K562 (cell line): Measurements from ENCODE around the gene GNAL. TPM values are rescaled to one million over a fixed set of nuclear protein-coding genes. Genes with fewer than 3 reads are reported as not detected.
A peak's percentile ranks its signal among the peaks of the same experiment; 100 is the strongest.

Experiments used
- COPS2 ChIP-seq: fragments of 450-650 bp; conservative IDR thresholded peaks from 2 replicates; pipeline ENCODE4 v1.6.1; 2016; ENCODE audit warnings: mild to moderate bottlenecking, moderate library complexity
- DIDO1 ChIP-seq: fragments of 450-650 bp; IDR thresholded peaks from 2 replicates; pipeline ENCODE4 v1.6.1; 2016; ENCODE audit warnings: low read depth, missing biosample characterization, missing genetic modification characterization
- MEF2A ChIP-seq: IDR thresholded peaks from 2 replicates; pipeline ENCODE4 v1.6.1; 2011; ENCODE audit warnings: low read depth, mild to moderate bottlenecking, low read length, moderate library complexity; ENCODE audit not compliant: control insufficient read depth
- PPARD ChIP-seq: fragments of 250-450 bp; sonication (Bioruptor Pico); IDR thresholded peaks from 2 replicates; pipeline ENCODE4 v1.8.0; 2022; ENCODE audit warnings: inconsistent platforms, mild to moderate bottlenecking, moderate library complexity
- SNIP1 ChIP-seq: fragments of 450-650 bp; IDR thresholded peaks from 2 replicates; pipeline ENCODE4 v1.7.1; 2017; ENCODE audit warnings: low read depth, mild to moderate bottlenecking
- TCFL5 ChIP-seq: fragments of 250-450 bp; sonication (Bioruptor Pico); conservative IDR thresholded peaks from 2 replicates; pipeline ENCODE4 v1.6.1; 2021; ENCODE audit warnings: mild to moderate bottlenecking, moderate library complexity, matching md5 sums
- THRAP3 ChIP-seq: fragments of 450-650 bp; IDR thresholded peaks from 2 replicates; pipeline ENCODE4 v1.6.1; 2016; ENCODE audit warnings: mild to moderate bottlenecking, inconsistent platforms, borderline replicate concordance
- ZBTB17 ChIP-seq: fragments of 450-650 bp; formaldehyde crosslinking; IDR thresholded peaks from 2 replicates; pipeline ENCODE4 v1.4.0; 2020; ENCODE audit warnings: mild to moderate bottlenecking
- ZNF347 ChIP-seq: fragments of 450-650 bp; formaldehyde crosslinking; IDR thresholded peaks from 2 replicates; pipeline ENCODE4 v1.4.0; 2020; ENCODE audit warnings: low read depth, mild to moderate bottlenecking, moderate library complexity
- ZNF551 ChIP-seq: fragments of 250-450 bp; sonication (Bioruptor Pico); IDR thresholded peaks from 2 replicates; pipeline ENCODE4 v1.5.0; 2021; ENCODE audit warnings: mild to moderate bottlenecking, moderate library complexity
- polyA plus RNA-seq, 8 experiments: library from polyadenylated mRNA; depleted of rRNA in 4 of 8; stranded (reverse) in 5 of 8; unstranded in 3 of 8; fragments of >200 nt; fragmentation: Nextera tagmentation in 2 of 8; fragmentation: Illumina TruSeq in 1 of 8; extraction: Ambion mirVana in 2 of 8; extraction: Trizol in 1 of 8; gene quantifications; 2 replicates each; pipeline versions ENCODE4 v1.2.1 to v1.2.3, GENCODE V29; 2011 to 2014; ENCODE audit warnings: inconsistent platforms in 1 of 8, missing spikeins in 1 of 8
- total RNA-seq, 7 experiments: library from RNA; depleted of rRNA in 6 of 7; stranded (reverse); fragments of >200 nt in 6 of 7; fragmentation: Illumina TruSeq in 2 of 7; extraction: Trizol in 2 of 7; gene quantifications; 2 replicates each; pipeline versions ENCODE4 v1.2.1 to v1.2.3, GENCODE V29; 2011 to 2021; ENCODE audit warnings: low replicate concordance in 1 of 7
- TF ChIP-seq, protein P1 (sequence below): fragments of 450-650 bp; IDR thresholded peaks from 2 replicates; pipeline ENCODE4 v1.6.1; 2016; ENCODE audit warnings: mild to moderate bottlenecking, moderate library complexity
- TF ChIP-seq, protein P2 (sequence below): sonication (generic); formaldehyde crosslinking; IDR thresholded peaks from 2 replicates; pipeline ENCODE4 v1.8.1; 2022; ENCODE audit warnings: missing genetic modification reagents
- TF ChIP-seq, protein P3 (sequence below), 2 experiments: fragments of 250-450 bp in 1 of 2; fragments of 450-650 bp in 1 of 2; sonication (Bioruptor Pico) in 1 of 2; IDR thresholded peaks; 2 replicates each; pipeline versions ENCODE4 v1.6.1 to v1.8.0; 2016 to 2021; ENCODE audit warnings: mild to moderate bottlenecking in 2 of 2, moderate library complexity in 2 of 2, missing compliant biosample characterization in 1 of 2, missing genetic modification characterization in 1 of 2

The GNAL gene
- total and polyA plus RNA-seq, 9 of the 15 experiments (the other 6 are each of a cell fraction or from before 2014, with no cell fraction given): under 0.01 to 0.10 (median 0.01) TPM; not detected in 5

DNA sequence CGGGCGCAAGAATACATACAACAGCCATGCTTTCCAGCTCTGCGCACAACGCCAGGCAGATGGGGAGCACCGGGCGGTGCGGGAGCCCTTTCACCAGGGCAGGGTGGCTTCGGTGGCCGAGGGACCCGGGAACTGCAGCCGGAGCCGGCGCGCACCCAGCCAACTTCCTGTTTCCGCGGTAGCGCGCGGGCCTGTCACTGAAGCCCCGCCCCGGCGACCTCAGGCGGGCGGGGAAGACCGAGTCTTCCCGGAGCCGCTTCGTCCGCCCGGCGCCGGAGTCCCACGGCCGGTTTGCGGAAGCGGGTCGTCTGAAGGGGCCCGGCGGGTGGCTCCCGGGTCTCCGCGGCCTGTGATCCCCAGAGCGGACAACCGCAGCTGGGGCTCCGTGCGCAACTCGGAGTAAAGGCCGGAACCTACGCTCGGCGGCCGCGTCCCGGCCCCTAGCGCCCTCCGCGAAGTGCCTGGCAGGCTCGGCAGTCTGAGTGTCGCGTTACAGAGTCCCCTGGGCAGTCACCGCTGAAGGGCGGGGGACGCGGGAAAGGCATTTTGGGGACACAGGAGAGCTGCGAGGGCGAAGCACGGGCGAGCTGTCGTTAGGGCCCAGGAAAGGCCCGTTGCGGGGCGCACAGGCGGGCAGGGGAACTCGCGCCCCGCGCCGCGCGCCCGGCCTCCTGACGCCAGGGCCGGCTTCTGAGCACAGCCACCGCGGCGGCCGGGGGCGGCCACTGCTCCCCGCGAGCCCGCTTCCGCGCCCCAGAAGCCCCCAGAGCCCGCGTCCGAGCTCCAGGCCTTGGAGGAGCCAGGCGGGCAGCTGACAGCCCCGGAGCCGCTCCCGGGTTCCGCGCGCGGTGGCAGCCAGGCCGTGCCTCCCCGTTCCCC, 219.4 kb downstream of the GNAL start, which contains the start of gene MPPE1 (continued):
- TF ChIP-seq, protein P1, sequence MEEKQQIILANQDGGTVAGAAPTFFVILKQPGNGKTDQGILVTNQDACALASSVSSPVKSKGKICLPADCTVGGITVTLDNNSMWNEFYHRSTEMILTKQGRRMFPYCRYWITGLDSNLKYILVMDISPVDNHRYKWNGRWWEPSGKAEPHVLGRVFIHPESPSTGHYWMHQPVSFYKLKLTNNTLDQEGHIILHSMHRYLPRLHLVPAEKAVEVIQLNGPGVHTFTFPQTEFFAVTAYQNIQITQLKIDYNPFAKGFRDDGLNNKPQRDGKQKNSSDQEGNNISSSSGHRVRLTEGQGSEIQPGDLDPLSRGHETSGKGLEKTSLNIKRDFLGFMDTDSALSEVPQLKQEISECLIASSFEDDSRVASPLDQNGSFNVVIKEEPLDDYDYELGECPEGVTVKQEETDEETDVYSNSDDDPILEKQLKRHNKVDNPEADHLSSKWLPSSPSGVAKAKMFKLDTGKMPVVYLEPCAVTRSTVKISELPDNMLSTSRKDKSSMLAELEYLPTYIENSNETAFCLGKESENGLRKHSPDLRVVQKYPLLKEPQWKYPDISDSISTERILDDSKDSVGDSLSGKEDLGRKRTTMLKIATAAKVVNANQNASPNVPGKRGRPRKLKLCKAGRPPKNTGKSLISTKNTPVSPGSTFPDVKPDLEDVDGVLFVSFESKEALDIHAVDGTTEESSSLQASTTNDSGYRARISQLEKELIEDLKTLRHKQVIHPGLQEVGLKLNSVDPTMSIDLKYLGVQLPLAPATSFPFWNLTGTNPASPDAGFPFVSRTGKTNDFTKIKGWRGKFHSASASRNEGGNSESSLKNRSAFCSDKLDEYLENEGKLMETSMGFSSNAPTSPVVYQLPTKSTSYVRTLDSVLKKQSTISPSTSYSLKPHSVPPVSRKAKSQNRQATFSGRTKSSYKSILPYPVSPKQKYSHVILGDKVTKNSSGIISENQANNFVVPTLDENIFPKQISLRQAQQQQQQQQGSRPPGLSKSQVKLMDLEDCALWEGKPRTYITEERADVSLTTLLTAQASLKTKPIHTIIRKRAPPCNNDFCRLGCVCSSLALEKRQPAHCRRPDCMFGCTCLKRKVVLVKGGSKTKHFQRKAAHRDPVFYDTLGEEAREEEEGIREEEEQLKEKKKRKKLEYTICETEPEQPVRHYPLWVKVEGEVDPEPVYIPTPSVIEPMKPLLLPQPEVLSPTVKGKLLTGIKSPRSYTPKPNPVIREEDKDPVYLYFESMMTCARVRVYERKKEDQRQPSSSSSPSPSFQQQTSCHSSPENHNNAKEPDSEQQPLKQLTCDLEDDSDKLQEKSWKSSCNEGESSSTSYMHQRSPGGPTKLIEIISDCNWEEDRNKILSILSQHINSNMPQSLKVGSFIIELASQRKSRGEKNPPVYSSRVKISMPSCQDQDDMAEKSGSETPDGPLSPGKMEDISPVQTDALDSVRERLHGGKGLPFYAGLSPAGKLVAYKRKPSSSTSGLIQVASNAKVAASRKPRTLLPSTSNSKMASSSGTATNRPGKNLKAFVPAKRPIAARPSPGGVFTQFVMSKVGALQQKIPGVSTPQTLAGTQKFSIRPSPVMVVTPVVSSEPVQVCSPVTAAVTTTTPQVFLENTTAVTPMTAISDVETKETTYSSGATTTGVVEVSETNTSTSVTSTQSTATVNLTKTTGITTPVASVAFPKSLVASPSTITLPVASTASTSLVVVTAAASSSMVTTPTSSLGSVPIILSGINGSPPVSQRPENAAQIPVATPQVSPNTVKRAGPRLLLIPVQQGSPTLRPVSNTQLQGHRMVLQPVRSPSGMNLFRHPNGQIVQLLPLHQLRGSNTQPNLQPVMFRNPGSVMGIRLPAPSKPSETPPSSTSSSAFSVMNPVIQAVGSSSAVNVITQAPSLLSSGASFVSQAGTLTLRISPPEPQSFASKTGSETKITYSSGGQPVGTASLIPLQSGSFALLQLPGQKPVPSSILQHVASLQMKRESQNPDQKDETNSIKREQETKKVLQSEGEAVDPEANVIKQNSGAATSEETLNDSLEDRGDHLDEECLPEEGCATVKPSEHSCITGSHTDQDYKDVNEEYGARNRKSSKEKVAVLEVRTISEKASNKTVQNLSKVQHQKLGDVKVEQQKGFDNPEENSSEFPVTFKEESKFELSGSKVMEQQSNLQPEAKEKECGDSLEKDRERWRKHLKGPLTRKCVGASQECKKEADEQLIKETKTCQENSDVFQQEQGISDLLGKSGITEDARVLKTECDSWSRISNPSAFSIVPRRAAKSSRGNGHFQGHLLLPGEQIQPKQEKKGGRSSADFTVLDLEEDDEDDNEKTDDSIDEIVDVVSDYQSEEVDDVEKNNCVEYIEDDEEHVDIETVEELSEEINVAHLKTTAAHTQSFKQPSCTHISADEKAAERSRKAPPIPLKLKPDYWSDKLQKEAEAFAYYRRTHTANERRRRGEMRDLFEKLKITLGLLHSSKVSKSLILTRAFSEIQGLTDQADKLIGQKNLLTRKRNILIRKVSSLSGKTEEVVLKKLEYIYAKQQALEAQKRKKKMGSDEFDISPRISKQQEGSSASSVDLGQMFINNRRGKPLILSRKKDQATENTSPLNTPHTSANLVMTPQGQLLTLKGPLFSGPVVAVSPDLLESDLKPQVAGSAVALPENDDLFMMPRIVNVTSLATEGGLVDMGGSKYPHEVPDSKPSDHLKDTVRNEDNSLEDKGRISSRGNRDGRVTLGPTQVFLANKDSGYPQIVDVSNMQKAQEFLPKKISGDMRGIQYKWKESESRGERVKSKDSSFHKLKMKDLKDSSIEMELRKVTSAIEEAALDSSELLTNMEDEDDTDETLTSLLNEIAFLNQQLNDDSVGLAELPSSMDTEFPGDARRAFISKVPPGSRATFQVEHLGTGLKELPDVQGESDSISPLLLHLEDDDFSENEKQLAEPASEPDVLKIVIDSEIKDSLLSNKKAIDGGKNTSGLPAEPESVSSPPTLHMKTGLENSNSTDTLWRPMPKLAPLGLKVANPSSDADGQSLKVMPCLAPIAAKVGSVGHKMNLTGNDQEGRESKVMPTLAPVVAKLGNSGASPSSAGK: no peak
- TF ChIP-seq, protein P2, sequence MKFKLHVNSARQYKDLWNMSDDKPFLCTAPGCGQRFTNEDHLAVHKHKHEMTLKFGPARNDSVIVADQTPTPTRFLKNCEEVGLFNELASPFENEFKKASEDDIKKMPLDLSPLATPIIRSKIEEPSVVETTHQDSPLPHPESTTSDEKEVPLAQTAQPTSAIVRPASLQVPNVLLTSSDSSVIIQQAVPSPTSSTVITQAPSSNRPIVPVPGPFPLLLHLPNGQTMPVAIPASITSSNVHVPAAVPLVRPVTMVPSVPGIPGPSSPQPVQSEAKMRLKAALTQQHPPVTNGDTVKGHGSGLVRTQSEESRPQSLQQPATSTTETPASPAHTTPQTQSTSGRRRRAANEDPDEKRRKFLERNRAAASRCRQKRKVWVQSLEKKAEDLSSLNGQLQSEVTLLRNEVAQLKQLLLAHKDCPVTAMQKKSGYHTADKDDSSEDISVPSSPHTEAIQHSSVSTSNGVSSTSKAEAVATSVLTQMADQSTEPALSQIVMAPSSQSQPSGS: no peak
- TF ChIP-seq PPARD (CRISPR knock-in tag): no peak
- TF ChIP-seq ZNF347: no peak
- TF ChIP-seq, protein P3, sequence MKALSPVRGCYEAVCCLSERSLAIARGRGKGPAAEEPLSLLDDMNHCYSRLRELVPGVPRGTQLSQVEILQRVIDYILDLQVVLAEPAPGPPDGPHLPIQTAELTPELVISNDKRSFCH (CRISPR knock-in tag; IDR thresholded peaks at IDR 0.05): no peak
- TF ChIP-seq, protein P3 (tag; IDR thresholded peaks at IDR 0.05): no peak
- no peak for TF ChIP-seq MEF2A
- no peak for TF ChIP-seq COPS2
- TF ChIP-seq ZNF551: no peak
- TF ChIP-seq THRAP3: no peak
- TF ChIP-seq DIDO1 (tag): no peak
- TF ChIP-seq TCFL5 (CRISPR knock-in tag): no peak
- no peak for TF ChIP-seq SNIP1
- TF ChIP-seq ZBTB17 (CRISPR knock-in tag): peak; percentile 80
